Measurements from ENCODE around the gene NFKBIE.

DNA sequence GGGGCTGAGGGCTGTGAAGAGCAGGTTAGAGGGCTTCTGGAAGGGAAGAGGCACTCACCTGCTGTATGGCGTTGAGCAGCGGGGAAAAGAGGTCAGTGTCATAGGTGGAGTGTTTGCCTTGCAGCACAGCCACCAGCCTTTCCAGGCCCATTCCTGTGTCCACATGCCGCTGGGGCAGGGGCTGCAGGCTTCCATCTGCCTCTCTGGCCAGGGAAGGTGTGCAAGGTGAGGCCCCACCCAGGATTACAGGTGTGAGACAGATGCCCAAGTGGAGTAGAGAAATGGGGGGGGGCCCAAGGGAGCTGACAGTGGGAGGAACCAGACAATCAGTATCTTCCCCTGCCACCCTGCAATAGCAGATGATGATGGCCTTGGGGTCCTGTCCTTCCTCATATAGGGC lies 44.9 kb upstream of the NFKBIE start:
- TF ChIP-seq, protein P1, sequence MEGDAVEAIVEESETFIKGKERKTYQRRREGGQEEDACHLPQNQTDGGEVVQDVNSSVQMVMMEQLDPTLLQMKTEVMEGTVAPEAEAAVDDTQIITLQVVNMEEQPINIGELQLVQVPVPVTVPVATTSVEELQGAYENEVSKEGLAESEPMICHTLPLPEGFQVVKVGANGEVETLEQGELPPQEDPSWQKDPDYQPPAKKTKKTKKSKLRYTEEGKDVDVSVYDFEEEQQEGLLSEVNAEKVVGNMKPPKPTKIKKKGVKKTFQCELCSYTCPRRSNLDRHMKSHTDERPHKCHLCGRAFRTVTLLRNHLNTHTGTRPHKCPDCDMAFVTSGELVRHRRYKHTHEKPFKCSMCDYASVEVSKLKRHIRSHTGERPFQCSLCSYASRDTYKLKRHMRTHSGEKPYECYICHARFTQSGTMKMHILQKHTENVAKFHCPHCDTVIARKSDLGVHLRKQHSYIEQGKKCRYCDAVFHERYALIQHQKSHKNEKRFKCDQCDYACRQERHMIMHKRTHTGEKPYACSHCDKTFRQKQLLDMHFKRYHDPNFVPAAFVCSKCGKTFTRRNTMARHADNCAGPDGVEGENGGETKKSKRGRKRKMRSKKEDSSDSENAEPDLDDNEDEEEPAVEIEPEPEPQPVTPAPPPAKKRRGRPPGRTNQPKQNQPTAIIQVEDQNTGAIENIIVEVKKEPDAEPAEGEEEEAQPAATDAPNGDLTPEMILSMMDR (conservative IDR thresholded peaks at IDR 0.05; ENCODE audit: low read length), result no peak
- no peak for TF ChIP-seq EZH2phosphoT487 (IDR thresholded peaks at IDR 0.05; ENCODE audit: borderline replicate concordance)
